Measurements from ENCODE around the gene PCBP3.

Gene PCBP3

GRCh38 chr21:45918835-45919447, 275.4 kb downstream of the PCBP3 start:
- DNase-seq, result no peak

- no peak for DNase-seq
Measured at GRCh38 chr21:45919593-45919992, 276.1 kb downstream of the PCBP3 start.

GRCh38 chr21:45920824-45921600, 277.5 kb downstream of the PCBP3 start:
- no peak for DNase-seq

GRCh38 chr21:45921917-45922316, 278.4 kb downstream of the PCBP3 start:
- DNase-seq, result no peak

- DNase-seq, result no peak
Measured at GRCh38 chr21:45922648-45923047, 279.1 kb downstream of the PCBP3 start.

- DNase-seq, result no peak
Measured at GRCh38 chr21:45923146-45923545, 279.6 kb downstream of the PCBP3 start.

GRCh38 chr21:45926281-45926680, 282.8 kb downstream of the PCBP3 start:
- no peak for DNase-seq

- DNase-seq, result no peak
Measured at GRCh38 chr21:45927032-45927431, 283.5 kb downstream of the PCBP3 start.

GRCh38 chr21:45927851-45928850, 284.6 kb downstream of the PCBP3 start:
- no peak for DNase-seq

- DNase-seq, result no peak
Measured at GRCh38 chr21:45929449-45929848, 285.9 kb downstream of the PCBP3 start.

GRCh38 chr21:45930231-45930760, 286.8 kb downstream of the PCBP3 start:
- no peak for DNase-seq

- no peak for DNase-seq
Measured at GRCh38 chr21:45930792-45931191, 287.3 kb downstream of the PCBP3 start.

GRCh38 chr21:45931397-45931969, 288.0 kb downstream of the PCBP3 start:
- no peak for DNase-seq

GRCh38 chr21:45932922-45933502, 289.5 kb downstream of the PCBP3 start:
- no peak for DNase-seq

- DNase-seq, result no peak
Measured at GRCh38 chr21:45934085-45934484, 290.6 kb downstream of the PCBP3 start.

GRCh38 chr21:45934554-45934953, 291.0 kb downstream of the PCBP3 start:
- DNase-seq, result no peak

- DNase-seq, result no peak
Measured at GRCh38 chr21:45935628-45936027, 292.1 kb downstream of the PCBP3 start.

- DNase-seq, result peak; percentile 85
Measured at GRCh38 chr21:45937721-45938452, 294.4 kb downstream of the PCBP3 start.

GRCh38 chr21:45938453-45938755, 294.9 kb downstream of the PCBP3 start:
- DNase-seq, result no peak

GRCh38 chr21:45938811-45939520, 295.4 kb downstream of the PCBP3 start:
- no peak for DNase-seq

- DNase-seq, result no peak
Measured at GRCh38 chr21:45939521-45940045, 296.1 kb downstream of the PCBP3 start.
